NOMO-1 (cell line): ENCODE results near the gene SPATA31D3.
"Not testable (repeated sequence)": the region's sequence is repeated elsewhere in the genome, so short reads cannot be mapped to it uniquely, and the experiment has no call there.

Experiments used
- DNase-seq, 2 experiments: peaks; one replicate each; lab custom pipeline; 2025; ENCODE audit not compliant: unreplicated experiment in 2 of 2; lab: John Stamatoyannopoulos, UW

SPATA31D3 gene

GRCh38 chr9:81976351-81976750 lies 33.1 kb downstream of the SPATA31D3 start:
- no peak for DNase-seq

- no peak for DNase-seq
Measured at GRCh38 chr9:81979196-81979595, 35.9 kb downstream of the SPATA31D3 start.

- DNase-seq = no peak
Measured at GRCh38 chr9:81980568-81980967, 37.3 kb downstream of the SPATA31D3 start.

GRCh38 chr9:81981883-81982282 lies 38.6 kb downstream of the SPATA31D3 start:
- no peak for DNase-seq

GRCh38 chr9:81984928-81985327 lies 41.6 kb downstream of the SPATA31D3 start:
- DNase-seq = no peak

- DNase-seq = no peak
Measured at GRCh38 chr9:81986051-81986450, 42.8 kb downstream of the SPATA31D3 start.

- not testable (repeated sequence) for DNase-seq
Measured at GRCh38 chr9:81988472-81988871, 45.2 kb downstream of the SPATA31D3 start, which contains the start of gene SPATA31D1. SPATA31D1 (plus strand) TSS chr9:81988772; CDS start chr9:81988819, 47 bp downstream.

- no peak for DNase-seq
Measured at GRCh38 chr9:81989700-81990099, 46.4 kb downstream of the SPATA31D3 start.

- no peak for DNase-seq
Measured at GRCh38 chr9:81993656-81994055, 50.4 kb downstream of the SPATA31D3 start.
